ENCODE measurements around the gene ADAMTSL3. TPM values are rescaled to one million over a fixed set of nuclear protein-coding genes. Genes with fewer than 3 reads are reported as not detected.

ADAMTSL3 gene
- total RNA-seq, 1 experiment from 2014 or later = 0.05 TPM

GRCh38 chr15:83970295-83970890 lies 316.5 kb downstream of the ADAMTSL3 start:
- Histone ChIP-seq H3K4me3 (replicated peaks in 1 of 2; ENCODE audit: low read depth in 1 of 2, low read length in 2 of 2) (no peak overlapping the region), H3K36me3 (ENCODE audit: control insufficient read depth in 1 of 2, insufficient read depth in 2 of 2, low read length in 2 of 2) (no peaks in the 10 kb centered on the region), H2AFZ (ENCODE audit: low read depth, low read length, poor library complexity, severe bottlenecking) (no peak overlapping the region), H3K9ac (ENCODE audit: low read length) (no peak overlapping the region), H3K9me2 (ENCODE audit: insufficient read depth) (no peaks in the 10 kb centered on the region), H4K20me1 (ENCODE audit: insufficient read depth) (no peaks in the 10 kb centered on the region), H3K4me1 (ENCODE audit: control insufficient read depth in 1 of 2, insufficient read depth in 2 of 2, low read length in 2 of 2) (no peaks in the 10 kb centered on the region), H3K79me2 (ENCODE audit: insufficient read depth, low read length) (no peaks in the 10 kb centered on the region), H3K27ac (ENCODE audit: low read depth, low read length) (no peak overlapping the region), H3K27me3 (ENCODE audit: insufficient read depth, low read length) (no peaks in the 10 kb centered on the region), H3K9me3 (ENCODE audit: control insufficient read depth in 1 of 2, insufficient read depth in 1 of 2, low read depth in 1 of 2, low read length in 2 of 2) (no peaks in the 10 kb centered on the region), H3K4me2 (ENCODE audit: low read length) (no peak overlapping the region)
- no peak for ATAC-seq
- ChIA-PET POLR2A (no interaction called here), CTCF (interaction anchor here (0.9 kb wide), 1 partner anchor 65 kb away, joined by 3 read pairs; no protein-coding TSS in a partner anchor), RAD21 (ENCODE audit: low non-redundant PET in 1 of 2, low total read pairs in 2 of 2, uncharacterized antibody in 2 of 2, unreplicated experiment in 2 of 2) (no interaction called here)
- no TSS peak for BruUV-seq (replicated peaks)
- intact Hi-C loops (cut with micrococcal nuclease) = no loop called here
- TF ChIP-seq RAD21 (IDR thresholded peaks at IDR 0.05; ENCODE audit: low read depth) = no peak
- TF ChIP-seq ELF1 (IDR thresholded peaks at IDR 0.05; ENCODE audit: borderline replicate concordance, low read depth) = no peak
- no peak for TF ChIP-seq CEBPB (IDR thresholded peaks at IDR 0.05; ENCODE audit: low read depth)
- TF ChIP-seq FOSL1 (IDR thresholded peaks at IDR 0.05; ENCODE audit: low read depth) = no peak
- TF ChIP-seq ZNF274 (IDR thresholded peaks at IDR 0.05; ENCODE audit: low read depth, low read length) = no peak
- TF ChIP-seq ZBTB33 (IDR thresholded peaks at IDR 0.05; ENCODE audit: extremely low read depth, insufficient replicate concordance, low read length) = no peak
- no peak for TF ChIP-seq MAX (IDR thresholded peaks at IDR 0.05)
- TF ChIP-seq POLR2AphosphoS5 (IDR thresholded peaks at IDR 0.05; ENCODE audit: low read depth, low read length) = no peak
- no peak for TF ChIP-seq SRF (IDR thresholded peaks at IDR 0.05; ENCODE audit: low read depth)
- no peak for TF ChIP-seq EZH2phosphoT487 (IDR thresholded peaks at IDR 0.05; ENCODE audit: borderline replicate concordance)
- TF ChIP-seq YY1 (IDR thresholded peaks at IDR 0.05; ENCODE audit: extremely low read depth, insufficient replicate concordance, low read depth, low read length) = no peak
- no peak for TF ChIP-seq TCF7L2 (IDR thresholded peaks at IDR 0.05; ENCODE audit: borderline replicate concordance, extremely low read depth, insufficient read depth, insufficient read length)
- no peak for TF ChIP-seq REST (IDR thresholded peaks at IDR 0.05; ENCODE audit: low read depth)
- no peak for TF ChIP-seq CBX3 (IDR thresholded peaks at IDR 0.05; ENCODE audit: low read depth)
- TF ChIP-seq EZH2 (IDR thresholded peaks at IDR 0.05) = no peak
- no peak for TF ChIP-seq SP1 (IDR thresholded peaks at IDR 0.05; ENCODE audit: low read depth)
- TF ChIP-seq EGR1 (IDR thresholded peaks at IDR 0.05; ENCODE audit: low read depth) = no peak
- no peak for DNase-seq (ENCODE audit: low read depth, low spot score)

Data from HCT116 (cell line).